Gastrocnemius medialis (tissue), 4 donors: ENCODE measurements around the gene GIGYF2. TPM values are rescaled to one million over a fixed set of nuclear protein-coding genes. Genes with fewer than 3 reads are reported as not detected.

Source experiments
- ATAC-seq, 2 donors: fragments of 150-250 bp; one replicate each; pipeline ENCODE4 v1.9.1; 2016
- DNase-seq, 2 donors: peaks; one replicate each; pipeline ENCODE4 v3.0.0-alpha.2; 2019
- H3K27ac ChIP-seq, 4 donors: fragments of 200-600 bp; sonication (generic); 1 replicate in 1 of 4; 2 replicates in 3 of 4; pipeline ENCODE4 v1.5.1; 2016 to 2018; ENCODE audit warnings: mild to moderate bottlenecking in 2 of 4, moderate library complexity in 1 of 4
- H3K27me3 ChIP-seq, 3 donors: fragments of 200-600 bp; sonication (generic) in 2 of 3; 1 replicate in 1 of 3; 2 replicates in 2 of 3; pipeline versions ENCODE4 v1.5.1 to v1.6.0; 2016 to 2019; ENCODE audit warnings: mild to moderate bottlenecking in 1 of 3, moderate library complexity in 1 of 3
- H3K36me3 ChIP-seq, 2 donors: fragments of 200-600 bp; sonication (generic) in 1 of 2; one replicate each; pipeline ENCODE4 v1.5.1; 2017 to 2018
- H3K4me1 ChIP-seq, 2 donors: fragments of 200-600 bp; sonication (generic) in 1 of 2; one replicate each; pipeline ENCODE4 v1.5.1; 2016 to 2017; ENCODE audit warnings: mild to moderate bottlenecking in 2 of 2
- H3K4me3 ChIP-seq, 4 donors: fragments of 200-600 bp; sonication (generic) in 3 of 4; 1 replicate in 1 of 4; 2 replicates in 3 of 4; pipeline ENCODE4 v1.5.1; 2016 to 2019; ENCODE audit warnings: mild to moderate bottlenecking in 2 of 4
- H3K9me3 ChIP-seq, 3 donors: fragments of 200-600 bp; sonication (generic) in 2 of 3; 1 replicate in 1 of 3; 2 replicates in 2 of 3; pipeline ENCODE4 v1.5.1; 2016 to 2019
- POLR2A ChIP-seq, 2 donors: fragments of 450-650 bp; IDR thresholded peaks; one replicate each; pipeline ENCODE4 v1.6.1; 2017; ENCODE audit warnings: antibody characterized with exemption in 2 of 2, mild to moderate bottlenecking in 2 of 2, moderate library complexity in 2 of 2
- in situ Hi-C, 4 donors: fragments of 200-750 bp; cut with MboI; loops; one replicate each; pipeline versions ENCODE4 v1.15.0 to v1.8.0; 2017; ENCODE audit warnings: low sequenced_read_pairs in 4 of 4
- intact Hi-C: fragments of 100-400 bp; cut with DNase I; formaldehyde crosslinking; loops from one replicate; pipeline ENCODE4 v1.15.1; 2023; ENCODE audit warnings: low total_unique reads
- total RNA-seq, 4 donors: library from RNA; depleted of rRNA; stranded (reverse); fragments of >200 nt; gene quantifications; one replicate each; pipeline versions ENCODE4 v1.1.0 to v1.2.3, GENCODE V29; 2016
- TF ChIP-seq, protein P1 (sequence below), 5 experiments: fragments of 450-650 bp in 3 of 5; fragments of 200-600 bp in 2 of 5; sonication (generic) in 2 of 5; IDR thresholded peaks in 4 of 5; conservative IDR thresholded peaks in 1 of 5; 1 replicate in 4 of 5; 2 replicates in 1 of 5; pipeline ENCODE4 v1.5.1; 2016 to 2019; ENCODE audit warnings: antibody characterized with exemption in 5 of 5, mild to moderate bottlenecking in 3 of 5, moderate library complexity in 3 of 5

Gene GIGYF2
- total RNA-seq, 4 donors from 2014 or later: 55.7 to 87.8 (median 66.1) TPM

DNA sequence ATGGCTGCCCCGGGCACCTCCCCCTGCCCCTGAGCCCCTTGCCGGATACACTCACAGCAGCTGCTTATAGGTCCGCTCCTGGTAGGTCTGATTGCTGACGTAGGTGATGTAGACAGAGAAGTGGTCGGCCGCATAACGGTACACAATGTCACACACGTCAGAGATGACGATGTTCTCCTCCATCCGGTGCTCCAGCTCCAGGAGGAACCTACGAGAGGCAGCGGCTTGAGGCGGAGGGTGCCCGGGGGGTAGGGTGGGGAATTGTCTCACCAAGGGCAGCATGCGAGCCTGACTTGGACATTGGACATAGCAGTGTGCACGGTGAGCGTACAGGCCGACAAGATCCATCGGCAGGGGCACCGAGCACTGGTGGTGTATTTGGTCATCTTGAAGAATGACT, 195.7 kb downstream of the GIGYF2 start:
- Histone ChIP-seq H3K27me3 (no peaks in the 10 kb centered on the region), H3K4me1 (peaks cover 3 to 12% of the 10 kb centered on the region in 2 donors), H3K4me3 (no peak overlapping the region), H3K36me3 (no peaks in the 10 kb centered on the region), H3K9me3 (no peaks in the 10 kb centered on the region), H3K27ac (no peak overlapping the region)
- intact Hi-C loops: no loop called here
- in situ Hi-C loops: no loop called here
- TF ChIP-seq, protein P1, sequence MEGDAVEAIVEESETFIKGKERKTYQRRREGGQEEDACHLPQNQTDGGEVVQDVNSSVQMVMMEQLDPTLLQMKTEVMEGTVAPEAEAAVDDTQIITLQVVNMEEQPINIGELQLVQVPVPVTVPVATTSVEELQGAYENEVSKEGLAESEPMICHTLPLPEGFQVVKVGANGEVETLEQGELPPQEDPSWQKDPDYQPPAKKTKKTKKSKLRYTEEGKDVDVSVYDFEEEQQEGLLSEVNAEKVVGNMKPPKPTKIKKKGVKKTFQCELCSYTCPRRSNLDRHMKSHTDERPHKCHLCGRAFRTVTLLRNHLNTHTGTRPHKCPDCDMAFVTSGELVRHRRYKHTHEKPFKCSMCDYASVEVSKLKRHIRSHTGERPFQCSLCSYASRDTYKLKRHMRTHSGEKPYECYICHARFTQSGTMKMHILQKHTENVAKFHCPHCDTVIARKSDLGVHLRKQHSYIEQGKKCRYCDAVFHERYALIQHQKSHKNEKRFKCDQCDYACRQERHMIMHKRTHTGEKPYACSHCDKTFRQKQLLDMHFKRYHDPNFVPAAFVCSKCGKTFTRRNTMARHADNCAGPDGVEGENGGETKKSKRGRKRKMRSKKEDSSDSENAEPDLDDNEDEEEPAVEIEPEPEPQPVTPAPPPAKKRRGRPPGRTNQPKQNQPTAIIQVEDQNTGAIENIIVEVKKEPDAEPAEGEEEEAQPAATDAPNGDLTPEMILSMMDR (IDR thresholded peaks at IDR 0.05 in 4 of 5, conservative IDR thresholded peaks at IDR 0.05 in 1 of 5): no peak
- no peak for TF ChIP-seq POLR2A (IDR thresholded peaks at IDR 0.05)
- ATAC-seq (no peak), DNase-seq (no peak)

DNA sequence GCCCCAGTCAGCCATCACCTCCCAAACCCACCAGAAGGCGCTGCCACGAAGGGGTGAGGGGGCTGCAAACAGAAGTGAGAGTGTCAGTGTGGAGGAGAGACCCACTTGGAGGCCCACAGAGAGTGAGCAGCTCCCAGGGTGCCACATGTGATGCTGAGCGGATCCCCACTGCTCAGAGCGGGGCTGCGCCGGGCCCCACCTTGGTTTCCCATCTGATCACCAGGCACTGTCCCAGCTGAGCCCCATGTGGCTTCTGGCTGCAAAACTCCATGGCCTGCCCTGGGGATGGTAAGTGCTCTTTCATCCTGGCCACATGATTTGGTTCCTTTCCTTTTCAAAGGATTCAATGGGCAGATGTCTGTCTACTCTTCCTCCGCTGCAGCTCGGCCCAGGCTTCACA, 196.7 kb downstream of the GIGYF2 start:
- Histone ChIP-seq H3K27me3 (no peaks in the 10 kb centered on the region), H3K4me3 (no peak overlapping the region), H3K9me3 (no peaks in the 10 kb centered on the region), H3K27ac (no peak overlapping the region), H3K36me3 (no peaks in the 10 kb centered on the region), H3K4me1 (peaks cover 3 to 12% of the 10 kb centered on the region in 2 donors)
- no peak for ATAC-seq
- TF ChIP-seq, protein P1 (IDR thresholded peaks at IDR 0.05 in 4 of 5, conservative IDR thresholded peaks at IDR 0.05 in 1 of 5): no peak
- TF ChIP-seq POLR2A (IDR thresholded peaks at IDR 0.05): no peak
- intact Hi-C loops (no loop called here), in situ Hi-C loops (no loop called here)
- DNase-seq: no peak

DNA sequence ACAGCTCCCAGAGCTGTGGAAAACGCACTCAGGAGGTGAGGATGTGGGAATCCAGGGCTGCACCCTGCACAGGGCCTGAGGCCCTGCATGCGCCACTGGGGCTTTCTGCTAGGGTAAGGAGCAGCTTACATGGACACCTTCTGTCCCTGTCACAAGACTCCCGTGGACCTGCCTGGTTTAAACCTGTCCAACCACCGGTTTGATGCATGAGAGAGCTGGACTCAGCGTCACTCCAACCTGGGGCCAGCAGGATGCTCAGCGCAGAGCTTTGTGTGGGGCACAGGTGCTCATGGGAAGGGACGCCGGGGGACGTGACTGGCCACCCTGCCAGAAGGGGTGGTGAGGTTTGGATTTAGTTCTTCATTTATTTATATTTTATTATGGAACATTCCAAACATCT, 197.1 kb downstream of the GIGYF2 start:
- no peaks in the 10 kb centered on the region for H3K27me3 ChIP-seq
- no peak overlapping the region for H3K4me3 ChIP-seq
- peaks cover 3 to 12% of the 10 kb centered on the region in 2 donors for H3K4me1 ChIP-seq
- H3K27ac ChIP-seq: no peak overlapping the region
- ATAC-seq: no peak
- no peak for DNase-seq
- no peak for TF ChIP-seq POLR2A (IDR thresholded peaks at IDR 0.05)
- intact Hi-C loops: no loop called here
- H3K9me3 ChIP-seq: no peaks in the 10 kb centered on the region
- in situ Hi-C loops: no loop called here
- no peaks in the 10 kb centered on the region for H3K36me3 ChIP-seq

DNA sequence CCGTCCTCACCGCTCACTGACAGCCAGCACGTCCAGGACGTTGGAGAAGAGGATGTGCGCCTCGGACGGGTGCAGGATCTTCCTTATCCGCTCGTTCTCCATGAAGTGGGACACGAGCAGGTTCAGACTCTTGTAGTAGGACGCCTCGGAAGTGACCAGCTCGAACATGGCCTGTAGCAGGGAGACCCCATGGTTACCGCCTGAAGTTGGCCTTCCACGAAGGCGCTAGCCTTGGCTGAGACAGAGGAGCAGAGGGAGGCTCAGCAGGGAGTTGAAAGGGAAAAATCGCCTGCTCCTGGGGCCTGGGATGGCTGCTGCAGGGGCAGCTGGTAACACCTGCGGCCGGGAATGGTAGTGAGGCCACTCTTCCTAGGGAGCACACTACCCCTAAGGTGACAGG, 197.6 kb downstream of the GIGYF2 start:
- H3K4me3 ChIP-seq: no peak overlapping the region
- H3K36me3 ChIP-seq: no peaks in the 10 kb centered on the region
- intact Hi-C loops (no loop called here), in situ Hi-C loops (no loop called here)
- H3K4me1 ChIP-seq: peaks cover 3 to 12% of the 10 kb centered on the region in 2 donors
- no peak for ATAC-seq
- H3K9me3 ChIP-seq: no peaks in the 10 kb centered on the region
- DNase-seq: no peak
- no peak overlapping the region for H3K27ac ChIP-seq
- TF ChIP-seq, protein P1 (IDR thresholded peaks at IDR 0.05 in 4 of 5, conservative IDR thresholded peaks at IDR 0.05 in 1 of 5): no peak
- TF ChIP-seq POLR2A (IDR thresholded peaks at IDR 0.05): no peak
- H3K27me3 ChIP-seq: no peaks in the 10 kb centered on the region

DNA sequence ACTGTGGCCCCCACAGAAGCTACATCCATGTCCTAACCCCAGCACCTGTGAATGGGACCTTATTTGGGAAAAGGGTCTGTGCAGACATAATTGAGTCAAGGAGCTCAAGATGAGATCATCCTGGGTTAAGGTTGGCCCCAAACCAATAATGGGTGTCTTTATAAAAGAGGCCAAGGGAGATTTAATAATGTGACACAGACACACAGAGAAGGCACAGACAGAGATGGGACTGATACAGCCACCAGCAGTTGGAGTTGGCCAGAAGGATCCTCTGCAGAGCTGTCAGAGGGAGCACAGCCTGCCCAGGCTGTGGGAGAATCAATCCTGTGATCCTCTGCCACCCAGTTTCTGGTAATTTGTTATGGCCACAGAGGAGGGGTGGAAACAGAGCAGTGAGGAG, 199.0 kb downstream of the GIGYF2 start:
- no peaks in the 10 kb centered on the region for H3K36me3 ChIP-seq
- TF ChIP-seq POLR2A (IDR thresholded peaks at IDR 0.05): no peak
- TF ChIP-seq, protein P1 (IDR thresholded peaks at IDR 0.05 in 4 of 5, conservative IDR thresholded peaks at IDR 0.05 in 1 of 5): no peak
- H3K9me3 ChIP-seq: no peaks in the 10 kb centered on the region
- in situ Hi-C loops (no loop called here), intact Hi-C loops (no loop called here)
- H3K27me3 ChIP-seq: peaks cover 0 to 3% (median 0%) of the 10 kb centered on the region in 3 donors
- peaks cover 3 to 6% of the 10 kb centered on the region in 2 donors for H3K4me1 ChIP-seq
- ATAC-seq (no peak), DNase-seq (no peak)
- no peak overlapping the region for H3K27ac ChIP-seq
- H3K4me3 ChIP-seq: no peak overlapping the region
